Neural cell (in vitro differentiated cells): ENCODE measurements around the gene ZNF729.

Experiments
- EZH2 ChIP-seq: fragments of 200-600, 300-800 bp; shearing (Covaris generic), sonication (generic); IDR thresholded peaks from 2 replicates; pipeline ENCODE4 v1.6.1; 2014; ENCODE audit warnings: antibody characterized with exemption, low read length, borderline replicate concordance, mild to moderate bottlenecking; ENCODE audit not compliant: insufficient read depth, poor library complexity, severe bottlenecking
- TF ChIP-seq, protein P1 (sequence below): fragments of 450-650 bp; IDR thresholded peaks from 2 replicates; pipeline ENCODE4 v1.5.1; 2014; ENCODE audit warnings: antibody characterized with exemption, mild to moderate bottlenecking, moderate library complexity; ENCODE audit not compliant: poor library complexity, severe bottlenecking
- TF ChIP-seq, protein P2 (sequence below): IDR thresholded peaks from 2 replicates; pipeline ENCODE4 v1.6.1; 2012; ENCODE audit warnings: borderline replicate concordance

DNA sequence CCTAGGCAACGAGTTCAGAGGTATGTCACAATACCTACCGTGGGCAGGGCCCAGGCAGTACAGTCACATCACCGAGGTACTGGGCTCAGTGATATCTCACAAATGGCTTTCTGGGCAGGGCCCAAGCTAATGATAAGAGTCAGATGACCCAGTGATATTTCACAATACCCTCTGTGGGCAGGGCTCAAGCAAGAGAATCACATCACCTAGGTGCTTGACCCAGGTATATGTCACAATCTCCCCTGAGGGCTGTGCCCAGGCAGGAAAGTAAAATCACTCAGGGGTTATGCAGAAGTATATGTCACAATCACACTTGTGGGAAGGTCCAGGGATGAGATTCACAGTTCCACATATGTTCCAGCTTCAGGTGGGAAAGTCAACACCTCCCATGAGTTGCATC lies 45.3 kb downstream of the ZNF729 start:
- TF ChIP-seq, protein P1, sequence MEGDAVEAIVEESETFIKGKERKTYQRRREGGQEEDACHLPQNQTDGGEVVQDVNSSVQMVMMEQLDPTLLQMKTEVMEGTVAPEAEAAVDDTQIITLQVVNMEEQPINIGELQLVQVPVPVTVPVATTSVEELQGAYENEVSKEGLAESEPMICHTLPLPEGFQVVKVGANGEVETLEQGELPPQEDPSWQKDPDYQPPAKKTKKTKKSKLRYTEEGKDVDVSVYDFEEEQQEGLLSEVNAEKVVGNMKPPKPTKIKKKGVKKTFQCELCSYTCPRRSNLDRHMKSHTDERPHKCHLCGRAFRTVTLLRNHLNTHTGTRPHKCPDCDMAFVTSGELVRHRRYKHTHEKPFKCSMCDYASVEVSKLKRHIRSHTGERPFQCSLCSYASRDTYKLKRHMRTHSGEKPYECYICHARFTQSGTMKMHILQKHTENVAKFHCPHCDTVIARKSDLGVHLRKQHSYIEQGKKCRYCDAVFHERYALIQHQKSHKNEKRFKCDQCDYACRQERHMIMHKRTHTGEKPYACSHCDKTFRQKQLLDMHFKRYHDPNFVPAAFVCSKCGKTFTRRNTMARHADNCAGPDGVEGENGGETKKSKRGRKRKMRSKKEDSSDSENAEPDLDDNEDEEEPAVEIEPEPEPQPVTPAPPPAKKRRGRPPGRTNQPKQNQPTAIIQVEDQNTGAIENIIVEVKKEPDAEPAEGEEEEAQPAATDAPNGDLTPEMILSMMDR, result no peak
- TF ChIP-seq, protein P2, sequence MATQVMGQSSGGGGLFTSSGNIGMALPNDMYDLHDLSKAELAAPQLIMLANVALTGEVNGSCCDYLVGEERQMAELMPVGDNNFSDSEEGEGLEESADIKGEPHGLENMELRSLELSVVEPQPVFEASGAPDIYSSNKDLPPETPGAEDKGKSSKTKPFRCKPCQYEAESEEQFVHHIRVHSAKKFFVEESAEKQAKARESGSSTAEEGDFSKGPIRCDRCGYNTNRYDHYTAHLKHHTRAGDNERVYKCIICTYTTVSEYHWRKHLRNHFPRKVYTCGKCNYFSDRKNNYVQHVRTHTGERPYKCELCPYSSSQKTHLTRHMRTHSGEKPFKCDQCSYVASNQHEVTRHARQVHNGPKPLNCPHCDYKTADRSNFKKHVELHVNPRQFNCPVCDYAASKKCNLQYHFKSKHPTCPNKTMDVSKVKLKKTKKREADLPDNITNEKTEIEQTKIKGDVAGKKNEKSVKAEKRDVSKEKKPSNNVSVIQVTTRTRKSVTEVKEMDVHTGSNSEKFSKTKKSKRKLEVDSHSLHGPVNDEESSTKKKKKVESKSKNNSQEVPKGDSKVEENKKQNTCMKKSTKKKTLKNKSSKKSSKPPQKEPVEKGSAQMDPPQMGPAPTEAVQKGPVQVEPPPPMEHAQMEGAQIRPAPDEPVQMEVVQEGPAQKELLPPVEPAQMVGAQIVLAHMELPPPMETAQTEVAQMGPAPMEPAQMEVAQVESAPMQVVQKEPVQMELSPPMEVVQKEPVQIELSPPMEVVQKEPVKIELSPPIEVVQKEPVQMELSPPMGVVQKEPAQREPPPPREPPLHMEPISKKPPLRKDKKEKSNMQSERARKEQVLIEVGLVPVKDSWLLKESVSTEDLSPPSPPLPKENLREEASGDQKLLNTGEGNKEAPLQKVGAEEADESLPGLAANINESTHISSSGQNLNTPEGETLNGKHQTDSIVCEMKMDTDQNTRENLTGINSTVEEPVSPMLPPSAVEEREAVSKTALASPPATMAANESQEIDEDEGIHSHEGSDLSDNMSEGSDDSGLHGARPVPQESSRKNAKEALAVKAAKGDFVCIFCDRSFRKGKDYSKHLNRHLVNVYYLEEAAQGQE, result no peak
- TF ChIP-seq EZH2, result no peak
